ENCODE results near the gene MAPK10. TPM values are rescaled to one million over a fixed set of nuclear protein-coding genes. Genes with fewer than 3 reads are reported as not detected.
"Not testable (repeated sequence)": the region's sequence is repeated elsewhere in the genome, so short reads cannot be mapped to it uniquely, and the experiment has no call there.

The MAPK10 gene
- total and polyA plus RNA-seq, 4 donors = 93.5 to 202 (median 106) TPM

GRCh38 chr4:86203176-86203575 is 156.7 kb downstream of the MAPK10 start:
- Histone ChIP-seq H3K27me3 (ENCODE audit: control insufficient read depth, insufficient read depth, low read length) (no peaks in the 10 kb centered on the region), H3K9me3 (ENCODE audit: control insufficient read depth, insufficient read depth, low read length) (no peaks in the 10 kb centered on the region), H3K36me3 (ENCODE audit: control insufficient read depth, insufficient read depth, low read length) (no peaks in the 10 kb centered on the region), H3K4me1 (ENCODE audit: control insufficient read depth, insufficient read depth, low read length) (no peaks in the 10 kb centered on the region), H3K4me3 (ENCODE audit: low read depth, low read length) (no peak overlapping the region), H3K27ac (ENCODE audit: low read depth, low read length) (no peak overlapping the region)
- no peak for DNase-seq (ENCODE audit: low read depth in 4 of 6, low spot score in 6 of 6)
- 80% methylated on average over 1 of the region's 2 CpGs for WGBS (ENCODE audit: insufficient coverage)

DNA sequence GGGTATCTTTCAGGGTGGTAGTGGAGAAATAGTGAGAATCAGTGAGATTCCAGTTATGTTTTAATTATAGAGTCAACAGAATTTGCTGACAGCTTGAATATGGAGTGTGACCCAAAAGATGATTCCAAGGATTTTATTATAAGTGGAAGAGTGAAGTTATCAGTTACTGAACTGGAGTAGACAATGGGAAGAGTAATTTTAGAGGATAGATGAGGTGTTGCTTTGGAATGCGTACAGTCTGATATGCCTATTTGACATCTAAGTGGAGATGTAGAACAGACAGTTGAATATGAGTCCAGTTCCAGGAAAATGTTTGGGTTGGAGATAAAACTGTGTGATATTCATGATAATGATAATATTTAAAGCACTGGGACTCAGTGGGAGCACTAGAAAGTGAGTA is 174.2 kb downstream of the MAPK10 start:
- no peaks in the 10 kb centered on the region for H3K36me3 ChIP-seq (ENCODE audit: control insufficient read depth, insufficient read depth, low read length)

GRCh38 chr4:86184901-86185285 is 175.0 kb downstream of the MAPK10 start:
- Histone ChIP-seq H3K36me3 (ENCODE audit: control insufficient read depth, insufficient read depth, low read length) (no peaks in the 10 kb centered on the region), H3K4me3 (ENCODE audit: low read depth, low read length) (no peak overlapping the region), H3K27ac (ENCODE audit: low read depth, low read length) (no peak overlapping the region), H3K9me3 (ENCODE audit: control insufficient read depth, insufficient read depth, low read length) (peaks cover 2% of the 10 kb centered on the region), H3K4me1 (ENCODE audit: control insufficient read depth, insufficient read depth, low read length) (no peaks in the 10 kb centered on the region), H3K27me3 (ENCODE audit: control insufficient read depth, insufficient read depth, low read length) (no peaks in the 10 kb centered on the region)
- peak in 1 of 6 donors; percentile 12 for DNase-seq (ENCODE audit: low read depth in 4 of 6, low spot score in 6 of 6)
- WGBS (ENCODE audit: insufficient coverage) = 50% methylated on average over 1 of the region's 5 CpGs

More for the DNA sequence above, 174.2 kb downstream of the MAPK10 start:
- DNase-seq (ENCODE audit: low read depth in 4 of 6, low spot score in 6 of 6) = no peak
- Histone ChIP-seq H3K9me3 (ENCODE audit: control insufficient read depth, insufficient read depth, low read length) (peaks cover 2% of the 10 kb centered on the region), H3K4me3 (ENCODE audit: low read depth, low read length) (no peak overlapping the region), H3K4me1 (ENCODE audit: control insufficient read depth, insufficient read depth, low read length) (no peaks in the 10 kb centered on the region), H3K27me3 (ENCODE audit: control insufficient read depth, insufficient read depth, low read length) (no peaks in the 10 kb centered on the region), H3K27ac (ENCODE audit: low read depth, low read length) (no peak overlapping the region)
- 90% methylated on average over 1 of the region's 1 CpG for WGBS (ENCODE audit: insufficient coverage)

DNA sequence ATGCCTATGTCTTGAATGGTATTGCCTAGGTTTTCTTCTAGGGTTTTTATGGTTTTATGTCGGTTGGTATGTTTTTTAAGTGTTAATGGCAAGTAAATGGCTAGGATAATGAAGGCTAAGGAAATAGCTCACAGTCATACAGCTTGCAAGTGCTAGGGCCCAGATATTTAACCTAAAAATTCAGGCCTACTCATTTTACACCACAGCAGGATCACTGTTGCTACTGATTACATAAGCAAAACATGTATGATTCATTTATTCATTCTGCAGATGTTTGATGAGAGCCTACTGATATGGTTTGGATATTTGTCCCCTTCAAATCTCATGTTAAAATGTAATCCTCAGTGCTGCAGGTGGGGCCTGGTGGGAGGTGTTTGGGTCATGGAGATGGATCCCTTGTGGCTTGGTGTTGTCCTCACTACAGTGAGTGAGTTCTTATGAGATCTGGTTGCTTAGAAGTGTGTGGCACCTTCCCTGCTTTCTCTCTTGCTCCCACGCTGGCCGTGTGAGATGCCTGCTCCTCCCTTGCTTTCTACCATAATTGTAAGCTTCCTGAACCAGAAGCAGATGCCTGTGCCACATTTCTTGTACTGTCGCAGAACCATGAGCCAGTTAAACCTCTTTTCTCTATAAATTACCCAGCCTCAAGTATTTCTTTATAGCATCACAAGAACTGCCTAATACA is 175.5 kb downstream of the MAPK10 start:
- WGBS (ENCODE audit: insufficient coverage) = 88% methylated on average over 3 of the region's 4 CpGs
- no peak overlapping the region for H3K27ac ChIP-seq (ENCODE audit: low read depth, low read length)
- H3K4me1 ChIP-seq (ENCODE audit: control insufficient read depth, insufficient read depth, low read length) = no peaks in the 10 kb centered on the region
- H3K9me3 ChIP-seq (ENCODE audit: control insufficient read depth, insufficient read depth, low read length) = peaks cover 7% of the 10 kb centered on the region
- no peak overlapping the region for H3K4me3 ChIP-seq (ENCODE audit: low read depth, low read length)
- H3K36me3 ChIP-seq (ENCODE audit: control insufficient read depth, insufficient read depth, low read length) = no peaks in the 10 kb centered on the region
- no peak for DNase-seq (ENCODE audit: low read depth in 4 of 6, low spot score in 6 of 6)
- H3K27me3 ChIP-seq (ENCODE audit: control insufficient read depth, insufficient read depth, low read length) = no peaks in the 10 kb centered on the region

GRCh38 chr4:86181585-86181984 is 178.3 kb downstream of the MAPK10 start:
- Histone ChIP-seq H3K9me3 (ENCODE audit: control insufficient read depth, insufficient read depth, low read length) (peaks cover 9% of the 10 kb centered on the region), H3K36me3 (ENCODE audit: control insufficient read depth, insufficient read depth, low read length) (no peaks in the 10 kb centered on the region), H3K27ac (ENCODE audit: low read depth, low read length) (no peak overlapping the region), H3K27me3 (ENCODE audit: control insufficient read depth, insufficient read depth, low read length) (no peaks in the 10 kb centered on the region), H3K4me3 (ENCODE audit: low read depth, low read length) (no peak overlapping the region), H3K4me1 (ENCODE audit: control insufficient read depth, insufficient read depth, low read length) (no peaks in the 10 kb centered on the region)
- DNase-seq (ENCODE audit: low read depth in 4 of 6, low spot score in 6 of 6) = no peak
- WGBS (ENCODE audit: insufficient coverage) = no CpG with 5 or more reads among the region's 1 CpG

DNA sequence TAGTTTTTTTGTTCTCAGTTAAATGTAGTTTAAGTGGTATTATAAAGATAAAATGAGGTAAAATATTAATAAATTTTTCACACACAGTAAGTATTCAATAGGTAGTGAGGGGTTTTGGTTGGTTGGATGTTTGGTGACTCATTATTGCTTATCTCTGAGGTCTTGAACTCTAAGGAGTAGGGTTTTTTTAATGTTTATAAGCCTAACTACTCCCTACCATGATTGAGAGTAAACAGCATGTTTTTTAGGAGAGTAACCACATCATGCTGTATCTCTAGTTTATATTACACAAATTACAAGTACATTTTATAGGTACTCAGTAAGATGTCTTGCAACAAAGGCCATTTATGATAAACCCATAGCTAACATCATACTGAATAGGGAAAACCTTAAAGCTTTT is 181.6 kb downstream of the MAPK10 start:
- DNase-seq (ENCODE audit: low read depth in 4 of 6, low spot score in 6 of 6) = no peak
- Histone ChIP-seq H3K36me3 (ENCODE audit: control insufficient read depth, insufficient read depth, low read length) (no peaks in the 10 kb centered on the region), H3K9me3 (ENCODE audit: control insufficient read depth, insufficient read depth, low read length) (peaks cover 9% of the 10 kb centered on the region), H3K27ac (ENCODE audit: low read depth, low read length) (no peak overlapping the region), H3K4me1 (ENCODE audit: control insufficient read depth, insufficient read depth, low read length) (no peaks in the 10 kb centered on the region), H3K4me3 (ENCODE audit: low read depth, low read length) (no peak overlapping the region), H3K27me3 (ENCODE audit: control insufficient read depth, insufficient read depth, low read length) (no peaks in the 10 kb centered on the region)

DNA sequence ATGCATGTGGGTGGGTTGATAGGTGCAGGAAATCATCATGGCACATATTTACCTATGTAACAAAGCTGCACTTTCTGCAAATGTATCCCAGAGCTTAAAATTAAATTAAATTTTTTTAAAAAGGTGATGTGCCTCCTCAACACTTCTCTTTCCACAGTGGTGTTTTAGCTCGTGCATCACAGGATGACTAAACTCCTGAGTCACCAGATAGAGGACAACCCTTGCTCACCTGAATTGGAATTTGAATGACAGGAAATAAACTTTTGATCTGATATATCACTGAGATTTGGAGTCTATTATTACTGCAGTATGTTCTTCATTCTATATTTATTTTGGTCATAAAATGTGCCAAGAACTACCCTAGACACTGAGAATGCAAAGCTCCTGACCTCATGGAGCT is 185.3 kb downstream of the MAPK10 start:
- Histone ChIP-seq H3K27me3 (ENCODE audit: control insufficient read depth, insufficient read depth, low read length) (no peaks in the 10 kb centered on the region), H3K36me3 (ENCODE audit: control insufficient read depth, insufficient read depth, low read length) (no peaks in the 10 kb centered on the region), H3K27ac (ENCODE audit: low read depth, low read length) (no peak overlapping the region), H3K9me3 (ENCODE audit: control insufficient read depth, insufficient read depth, low read length) (peaks cover 4% of the 10 kb centered on the region), H3K4me1 (ENCODE audit: control insufficient read depth, insufficient read depth, low read length) (no peaks in the 10 kb centered on the region), H3K4me3 (ENCODE audit: low read depth, low read length) (no peak overlapping the region)
- DNase-seq (ENCODE audit: low read depth in 4 of 6, low spot score in 6 of 6) = no peak
- WGBS (ENCODE audit: insufficient coverage) = no CpG with 5 or more reads among the region's 1 CpG

DNA sequence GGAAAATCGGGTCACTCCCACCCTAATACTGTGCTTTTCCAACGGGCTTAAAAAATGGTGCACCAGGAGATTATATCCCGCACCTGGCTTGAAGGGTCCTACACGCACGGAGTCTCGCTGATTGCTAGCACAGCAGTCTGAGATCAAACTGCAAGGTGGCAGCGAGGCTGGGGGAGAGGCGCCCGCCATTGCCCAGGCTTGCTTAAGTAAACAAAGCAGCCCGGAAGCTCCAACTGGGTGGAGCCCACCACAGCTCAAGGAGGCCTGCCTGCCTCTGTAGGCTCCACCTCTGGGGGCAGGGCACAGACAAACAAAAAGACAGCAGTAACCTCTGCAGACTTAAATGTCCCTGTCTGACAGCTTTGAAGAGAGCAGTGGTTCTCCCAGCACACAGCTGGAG is 191.5 kb downstream of the MAPK10 start:
- H3K4me1 ChIP-seq (ENCODE audit: control insufficient read depth, insufficient read depth, low read length); H3K9me3 ChIP-seq (ENCODE audit: control insufficient read depth, insufficient read depth, low read length): not testable (repeated sequence)
- WGBS (ENCODE audit: insufficient coverage) = 100% methylated on average over 5 of the region's 10 CpGs

DNA sequence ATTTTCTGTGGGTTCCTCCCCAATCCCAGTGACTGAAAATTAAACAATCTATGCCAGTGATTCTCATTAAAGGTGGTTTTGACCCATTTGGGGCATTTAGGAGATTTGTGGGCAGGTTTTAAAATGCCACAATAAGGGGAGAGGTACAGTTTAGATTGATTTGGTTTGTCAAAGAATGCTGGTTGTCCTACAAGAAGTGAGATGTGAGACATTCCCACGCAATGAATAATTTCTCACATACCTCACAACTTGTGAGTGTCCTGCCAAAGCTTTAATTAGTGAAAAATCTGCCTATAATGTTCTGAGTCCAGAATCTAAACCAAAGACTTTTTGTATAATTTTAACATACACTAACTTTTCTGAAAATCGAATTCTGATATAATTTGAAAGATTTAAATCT is 199.4 kb downstream of the MAPK10 start:
- no peak for DNase-seq (ENCODE audit: low read depth in 4 of 6, low spot score in 6 of 6)
- H3K27me3 ChIP-seq (ENCODE audit: control insufficient read depth, insufficient read depth, low read length) = no peaks in the 10 kb centered on the region
- H3K9me3 ChIP-seq (ENCODE audit: control insufficient read depth, insufficient read depth, low read length) = no peaks in the 10 kb centered on the region
- no peak overlapping the region for H3K4me3 ChIP-seq (ENCODE audit: low read depth, low read length)
- WGBS (ENCODE audit: insufficient coverage) = no CpG with 5 or more reads among the region's 2 CpGs
- no peak overlapping the region for H3K27ac ChIP-seq (ENCODE audit: low read depth, low read length)
- no peaks in the 10 kb centered on the region for H3K4me1 ChIP-seq (ENCODE audit: control insufficient read depth, insufficient read depth, low read length)
- H3K36me3 ChIP-seq (ENCODE audit: control insufficient read depth, insufficient read depth, low read length) = no peaks in the 10 kb centered on the region

More for the DNA sequence above, 191.5 kb downstream of the MAPK10 start:
- not testable (repeated sequence) for DNase-seq (ENCODE audit: low read depth in 4 of 6, low spot score in 6 of 6); H3K27ac ChIP-seq (ENCODE audit: low read depth, low read length); H3K4me3 ChIP-seq (ENCODE audit: low read depth, low read length); H3K36me3 ChIP-seq (ENCODE audit: control insufficient read depth, insufficient read depth, low read length); H3K27me3 ChIP-seq (ENCODE audit: control insufficient read depth, insufficient read depth, low read length)

- no peak for DNase-seq (ENCODE audit: low read depth in 4 of 6, low spot score in 6 of 6)
- no peak overlapping the region for H3K27ac ChIP-seq (ENCODE audit: low read depth, low read length)
These were observed 200.6 kb downstream of the MAPK10 start for GRCh38 chr4:86159216-86159615.

More at GRCh38 chr4:86159216-86159615, 200.6 kb downstream of the MAPK10 start:
- Histone ChIP-seq H3K36me3 (ENCODE audit: control insufficient read depth, insufficient read depth, low read length) (no peaks in the 10 kb centered on the region), H3K4me1 (ENCODE audit: control insufficient read depth, insufficient read depth, low read length) (no peaks in the 10 kb centered on the region), H3K4me3 (ENCODE audit: low read depth, low read length) (no peak overlapping the region), H3K27me3 (ENCODE audit: control insufficient read depth, insufficient read depth, low read length) (no peaks in the 10 kb centered on the region), H3K9me3 (ENCODE audit: control insufficient read depth, insufficient read depth, low read length) (no peaks in the 10 kb centered on the region)
- no CpG with 5 or more reads among the region's 4 CpGs for WGBS (ENCODE audit: insufficient coverage)

Data from spinal cord (tissue), 10 donors.